GM06990 (cell line): ENCODE results near the gene FNBP1.
A peak's percentile ranks its signal among the peaks of the same experiment; 100 is the strongest.

Experiments
- DNase-seq: peaks from one replicate; pipeline ENCODE4 v3.0.0-alpha.2; 2011; ENCODE audit not compliant: insufficient read length; ENCODE audit errors: extremely low read depth
- H3K27me3 ChIP-seq: replicated peaks from 2 replicates; pipeline ENCODE4 v1.6.0; 2011; ENCODE audit warnings: low read length; ENCODE audit not compliant: control insufficient read depth, insufficient read depth
- H3K36me3 ChIP-seq: 2 replicates; pipeline ENCODE4 v1.5.1; 2011; ENCODE audit warnings: low read length; ENCODE audit not compliant: control insufficient read depth, insufficient read depth
- H3K4me3 ChIP-seq: replicated peaks from 2 replicates; pipeline ENCODE4 v1.5.1; 2011; ENCODE audit warnings: low read depth, mild to moderate bottlenecking, control low read depth, low read length
- CTCF ChIP-seq: IDR thresholded peaks from 2 replicates; pipeline ENCODE4 v1.5.1; 2011; ENCODE audit warnings: low read length, control low read depth, mild to moderate bottlenecking, inconsistent platforms; ENCODE audit not compliant: insufficient read depth, poor library complexity, severe bottlenecking

FNBP1 gene

GRCh38 chr9:129873563-129874190 lies 169.3 kb downstream of the FNBP1 start:
- peaks cover 9% of the 10 kb centered on the region for H3K36me3 ChIP-seq
- no peak for DNase-seq
- TF ChIP-seq CTCF: no peak

GRCh38 chr9:129871046-129871445 lies 171.9 kb downstream of the FNBP1 start:
- Histone ChIP-seq H3K27me3 (no peaks in the 10 kb centered on the region), H3K4me3 (no peak overlapping the region), H3K36me3 (peaks cover 7% of the 10 kb centered on the region)
- no peak for DNase-seq
- no peak for TF ChIP-seq CTCF

More at GRCh38 chr9:129873563-129874190, 169.3 kb downstream of the FNBP1 start:
- Histone ChIP-seq H3K27me3 (no peaks in the 10 kb centered on the region), H3K4me3 (no peak overlapping the region)

- no peak for DNase-seq
- peaks cover 7% of the 10 kb centered on the region for H3K36me3 ChIP-seq
- no peak for TF ChIP-seq CTCF
- no peak overlapping the region for H3K4me3 ChIP-seq
- H3K27me3 ChIP-seq: no peaks in the 10 kb centered on the region
These were observed 173.1 kb downstream of the FNBP1 start for GRCh38 chr9:129869585-129870501.

GRCh38 chr9:129868872-129869486 lies 174.0 kb downstream of the FNBP1 start:
- no peaks in the 10 kb centered on the region for H3K27me3 ChIP-seq
- DNase-seq: peak; percentile 68
- no peak for TF ChIP-seq CTCF
- H3K4me3 ChIP-seq: no peak overlapping the region
- peaks cover 7% of the 10 kb centered on the region for H3K36me3 ChIP-seq

- DNase-seq: peak; percentile 25
- TF ChIP-seq CTCF: no peak
- peaks cover 7% of the 10 kb centered on the region for H3K36me3 ChIP-seq
- H3K27me3 ChIP-seq: no peaks in the 10 kb centered on the region
- no peak overlapping the region for H3K4me3 ChIP-seq
These were observed 174.7 kb downstream of the FNBP1 start for GRCh38 chr9:129868023-129868871.
